GM21423 (cell line): ENCODE data around the gene R3HDML.
"Not testable (repeated sequence)": the region's sequence is repeated elsewhere in the genome, so short reads cannot be mapped to it uniquely, and the experiment has no call there.

Experiments
- ATAC-seq: cut with Tn5 transposase; IDR thresholded peaks from one replicate; pipeline ENCODE4 v1.9.1; 2021; ENCODE audit warnings: mild to moderate bottlenecking, moderate library complexity; ENCODE audit not compliant: unreplicated experiment

Gene R3HDML

GRCh38 chr20:44327748-44328147 lies 9.1 kb upstream of the R3HDML start:
- ATAC-seq: not testable (repeated sequence)

- no peak for ATAC-seq
Measured at GRCh38 chr20:44328428-44328827, 8.4 kb upstream of the R3HDML start.

- no peak for ATAC-seq
Measured at GRCh38 chr20:44331201-44331600, 5.6 kb upstream of the R3HDML start.

- ATAC-seq: no peak
Measured at GRCh38 chr20:44334306-44334705, 2.5 kb upstream of the R3HDML start.

- no peak for ATAC-seq
Measured at GRCh38 chr20:44334709-44335108, 2.1 kb upstream of the R3HDML start.

- ATAC-seq: no peak
Measured at GRCh38 chr20:44335675-44336074, 1.2 kb upstream of the R3HDML start.

- no peak for ATAC-seq
Measured at GRCh38 chr20:44336086-44336485, 757 bp upstream of the R3HDML start.

- ATAC-seq: no peak
Measured at GRCh38 chr20:44342248-44342647, 5.4 kb downstream of the R3HDML start.

GRCh38 chr20:44343162-44343675 lies 6.4 kb downstream of the R3HDML start:
- ATAC-seq: no peak

- no peak for ATAC-seq
Measured at GRCh38 chr20:44344723-44345122, 7.9 kb downstream of the R3HDML start.

- no peak for ATAC-seq
Measured at GRCh38 chr20:44345147-44345546, 8.3 kb downstream of the R3HDML start.

- not testable (repeated sequence) for ATAC-seq
Measured at GRCh38 chr20:44345941-44346340, 9.1 kb downstream of the R3HDML start.

- no peak for ATAC-seq
Measured at GRCh38 chr20:44348168-44348659, 11.4 kb downstream of the R3HDML start.

GRCh38 chr20:44349349-44349748 lies 12.5 kb downstream of the R3HDML start:
- no peak for ATAC-seq

- ATAC-seq: no peak
Measured at GRCh38 chr20:44350567-44350966, 13.7 kb downstream of the R3HDML start.

- no peak for ATAC-seq
Measured at GRCh38 chr20:44354979-44355497, 18.2 kb downstream of the R3HDML start.

GRCh38 chr20:44355498-44356352 lies 18.9 kb downstream of the R3HDML start, which contains the start of gene HNF4A:
Gene HNF4A (plus strand): TSS chr20:44355699. CDS start chr20:44355805, 106 bp downstream.
- no peak for ATAC-seq

- no peak for ATAC-seq
Measured at GRCh38 chr20:44356353-44356723, 19.5 kb downstream of the R3HDML start.

GRCh38 chr20:44357020-44357419 lies 20.2 kb downstream of the R3HDML start:
- no peak for ATAC-seq

- ATAC-seq: no peak
Measured at GRCh38 chr20:44357555-44358125, 20.8 kb downstream of the R3HDML start.

GRCh38 chr20:44358776-44359175 lies 21.9 kb downstream of the R3HDML start:
- no peak for ATAC-seq

GRCh38 chr20:44360221-44360620 lies 23.4 kb downstream of the R3HDML start:
- no peak for ATAC-seq
